ENCODE data around the gene SLAMF7. TPM values are rescaled to one million over a fixed set of nuclear protein-coding genes. Genes with fewer than 3 reads are reported as not detected.

The SLAMF7 gene
- total and polyA plus RNA-seq, 2 donors (not counting 3 experiments of a cell fraction or from before 2014, with no cell fraction given), result not detected

- no peak for FAIRE-seq
- TF ChIP-seq POLR2AphosphoS5 (IDR thresholded peaks at IDR 0.05; ENCODE audit: insufficient read depth, low read depth, low read length) (no peak), FOS (IDR thresholded peaks at IDR 0.05; ENCODE audit: borderline replicate concordance, insufficient read depth, low read length) (no peak), EZH2 (IDR thresholded peaks at IDR 0.05; ENCODE audit: borderline replicate concordance, low read depth, low read length, severe bottlenecking) (no peak), MYC (IDR thresholded peaks at IDR 0.05; ENCODE audit: low read depth, low read length) (no peak), GATA2 (IDR thresholded peaks at IDR 0.05; ENCODE audit: insufficient read depth, insufficient read length, low read depth, low read length) (no peak), POLR2A (IDR thresholded peaks at IDR 0.05; ENCODE audit: low read depth, low read length) (no peak), JUN (IDR thresholded peaks at IDR 0.05; ENCODE audit: borderline replicate concordance, insufficient read depth, insufficient read length, low read depth) (no peak)
- TF ChIP-seq, protein P1, sequence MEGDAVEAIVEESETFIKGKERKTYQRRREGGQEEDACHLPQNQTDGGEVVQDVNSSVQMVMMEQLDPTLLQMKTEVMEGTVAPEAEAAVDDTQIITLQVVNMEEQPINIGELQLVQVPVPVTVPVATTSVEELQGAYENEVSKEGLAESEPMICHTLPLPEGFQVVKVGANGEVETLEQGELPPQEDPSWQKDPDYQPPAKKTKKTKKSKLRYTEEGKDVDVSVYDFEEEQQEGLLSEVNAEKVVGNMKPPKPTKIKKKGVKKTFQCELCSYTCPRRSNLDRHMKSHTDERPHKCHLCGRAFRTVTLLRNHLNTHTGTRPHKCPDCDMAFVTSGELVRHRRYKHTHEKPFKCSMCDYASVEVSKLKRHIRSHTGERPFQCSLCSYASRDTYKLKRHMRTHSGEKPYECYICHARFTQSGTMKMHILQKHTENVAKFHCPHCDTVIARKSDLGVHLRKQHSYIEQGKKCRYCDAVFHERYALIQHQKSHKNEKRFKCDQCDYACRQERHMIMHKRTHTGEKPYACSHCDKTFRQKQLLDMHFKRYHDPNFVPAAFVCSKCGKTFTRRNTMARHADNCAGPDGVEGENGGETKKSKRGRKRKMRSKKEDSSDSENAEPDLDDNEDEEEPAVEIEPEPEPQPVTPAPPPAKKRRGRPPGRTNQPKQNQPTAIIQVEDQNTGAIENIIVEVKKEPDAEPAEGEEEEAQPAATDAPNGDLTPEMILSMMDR (IDR thresholded peaks at IDR 0.05; ENCODE audit: extremely low read depth in 1 of 2, insufficient read depth in 1 of 2, low read depth in 1 of 2, low read length in 2 of 2), result no peak
- TF ChIP-seq, protein P2, sequence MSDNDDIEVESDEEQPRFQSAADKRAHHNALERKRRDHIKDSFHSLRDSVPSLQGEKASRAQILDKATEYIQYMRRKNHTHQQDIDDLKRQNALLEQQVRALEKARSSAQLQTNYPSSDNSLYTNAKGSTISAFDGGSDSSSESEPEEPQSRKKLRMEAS (IDR thresholded peaks at IDR 0.05; ENCODE audit: insufficient read depth, insufficient read length), result no peak
- no peaks in the 10 kb centered on the region for H3K9me3 ChIP-seq (replicated peaks; ENCODE audit: control insufficient read depth, insufficient read depth, low read length)
- H3K4me2 ChIP-seq (ENCODE audit: insufficient read depth, low read length), result no peak overlapping the region
- no peaks in the 10 kb centered on the region for H3K36me3 ChIP-seq (ENCODE audit: control insufficient read depth in 2 of 2, extremely low read depth in 1 of 2, insufficient read depth in 2 of 2, low read length in 2 of 2)
- intact Hi-C loops (cut with micrococcal nuclease), result loop anchor here (2.0 to 5.0 kb wide), 3 partner anchors 225 to 415 kb away; partner anchors contain the start of gene KLHDC9
- no peak overlapping the region for H3K27ac ChIP-seq (ENCODE audit: insufficient read depth, low read depth, low read length)
- CTCF ChIA-PET, result interaction anchor here (0.8 to 4.8 kb wide), 6 partner anchors 12 to 415 kb away, joined by 3 to 43 read pairs (median 4); partner anchors contain the start of gene ITLN2
- H4K20me1 ChIP-seq (replicated peaks; ENCODE audit: control insufficient read depth, extremely low read depth, insufficient read depth, low read length), result no peaks in the 10 kb centered on the region
- POLR2A ChIA-PET, result no interaction called here
- no peaks in the 10 kb centered on the region for H3K4me1 ChIP-seq (ENCODE audit: control insufficient read depth, extremely low read depth, insufficient read depth, low read length)
- H3K27me3 ChIP-seq (ENCODE audit: control insufficient read depth in 2 of 2, insufficient read depth in 2 of 2, low read length in 2 of 2), result no peaks in the 10 kb centered on the region
- no peak overlapping the region for H3K9ac ChIP-seq (replicated peaks; ENCODE audit: extremely low read depth, insufficient read depth, low read length)
- H2AFZ ChIP-seq (ENCODE audit: low read depth, low read length), result no peak overlapping the region
- no peaks in the 10 kb centered on the region for H3K9me1 ChIP-seq (replicated peaks; ENCODE audit: control insufficient read depth, extremely low read depth, insufficient read depth, low read length)
- dilution Hi-C loops (cut with MboI; ENCODE audit: extremely low pct_ligation_motif_present, low sequenced_read_pairs), result no loop called here
- no peak overlapping the region for H3K4me3 ChIP-seq (replicated peaks in 1 of 3; ENCODE audit: insufficient read depth in 1 of 3, low read depth in 1 of 3, low read length in 3 of 3)
- no TSS peak for BruUV-seq (replicated peaks)
- H3K79me2 ChIP-seq (ENCODE audit: control insufficient read depth, insufficient read depth, low read length), result no peaks in the 10 kb centered on the region
- no peak for DNase-seq (ENCODE audit: low read depth, low spot score)
These were observed 12.9 kb upstream of the SLAMF7 start for GRCh38 chr1:160726114-160726497.

Measured in endothelial cell of umbilical vein (primary cell).